ENCODE results near the gene PPP3R1.

DNA sequence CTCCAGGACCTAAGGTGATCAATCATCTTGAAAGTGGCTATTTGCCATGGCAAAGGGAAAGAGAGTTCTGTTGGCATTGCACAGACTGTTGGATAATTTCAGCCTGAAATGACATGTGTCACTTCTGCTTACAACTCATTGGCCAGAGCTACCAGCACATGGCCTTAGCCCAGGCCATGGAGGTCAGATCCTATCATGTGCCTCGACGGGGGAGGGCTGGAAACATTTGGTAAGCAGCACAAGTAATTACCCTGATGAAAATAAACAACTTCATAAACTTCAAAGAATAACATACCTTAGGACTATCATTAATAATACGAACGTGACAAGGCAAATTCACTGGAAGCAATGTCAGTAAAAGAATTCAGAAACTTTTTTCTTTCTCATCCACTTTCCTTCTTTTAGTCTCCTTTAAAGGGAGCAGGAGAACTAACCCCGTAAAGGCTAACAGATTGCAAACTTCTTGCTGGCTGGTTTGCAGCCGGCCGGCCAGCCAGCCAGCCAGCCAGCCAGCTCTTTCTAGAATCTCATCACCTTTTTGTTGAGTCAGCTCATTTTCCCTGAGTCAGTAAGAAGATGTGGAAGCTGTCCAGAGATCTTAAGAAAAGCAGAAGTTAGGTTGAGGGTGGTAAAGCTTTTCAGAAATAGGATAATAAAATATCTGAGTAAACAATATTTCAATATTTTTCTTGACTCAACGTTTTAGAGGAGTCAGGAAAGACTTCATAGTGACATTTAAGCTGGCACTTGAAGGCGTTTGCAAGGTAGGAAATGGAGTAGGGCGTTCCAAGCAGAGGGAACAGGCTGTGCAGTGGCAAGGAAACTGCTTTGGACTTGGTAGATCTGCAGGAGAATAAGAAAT is 35.5 kb upstream of the PPP3R1 start:
- TF ChIP-seq, protein P1, sequence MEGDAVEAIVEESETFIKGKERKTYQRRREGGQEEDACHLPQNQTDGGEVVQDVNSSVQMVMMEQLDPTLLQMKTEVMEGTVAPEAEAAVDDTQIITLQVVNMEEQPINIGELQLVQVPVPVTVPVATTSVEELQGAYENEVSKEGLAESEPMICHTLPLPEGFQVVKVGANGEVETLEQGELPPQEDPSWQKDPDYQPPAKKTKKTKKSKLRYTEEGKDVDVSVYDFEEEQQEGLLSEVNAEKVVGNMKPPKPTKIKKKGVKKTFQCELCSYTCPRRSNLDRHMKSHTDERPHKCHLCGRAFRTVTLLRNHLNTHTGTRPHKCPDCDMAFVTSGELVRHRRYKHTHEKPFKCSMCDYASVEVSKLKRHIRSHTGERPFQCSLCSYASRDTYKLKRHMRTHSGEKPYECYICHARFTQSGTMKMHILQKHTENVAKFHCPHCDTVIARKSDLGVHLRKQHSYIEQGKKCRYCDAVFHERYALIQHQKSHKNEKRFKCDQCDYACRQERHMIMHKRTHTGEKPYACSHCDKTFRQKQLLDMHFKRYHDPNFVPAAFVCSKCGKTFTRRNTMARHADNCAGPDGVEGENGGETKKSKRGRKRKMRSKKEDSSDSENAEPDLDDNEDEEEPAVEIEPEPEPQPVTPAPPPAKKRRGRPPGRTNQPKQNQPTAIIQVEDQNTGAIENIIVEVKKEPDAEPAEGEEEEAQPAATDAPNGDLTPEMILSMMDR (conservative IDR thresholded peaks at IDR 0.05; ENCODE audit: low read length): no peak
- no peak for TF ChIP-seq EZH2phosphoT487 (IDR thresholded peaks at IDR 0.05; ENCODE audit: borderline replicate concordance)
